Activated CD4-positive, alpha-beta T cell treated with anti-CD3 and anti-CD28 coated beads, Interleukin-2, amount 10 ng/mL, durations not matched to agents 7 days and 5 days (primary cell): ENCODE data around the gene SH3GL1. TPM values are rescaled to one million over a fixed set of nuclear protein-coding genes. Genes with fewer than 3 reads are reported as not detected.

Experiments used
- CTCF ChIA-PET: fragments of 350-600 bp; sonication (Branson Sonifier 250); formaldehyde crosslinking; loops from one replicate; lab custom pipeline; 2021; ENCODE audit warnings: antibody characterized with exemption; lab: Charles Lee
- POLR2A ChIA-PET: fragments of 350-600 bp; sonication (Branson Sonifier 250); formaldehyde crosslinking; loops from one replicate; lab custom pipeline; 2021; ENCODE audit warnings: antibody characterized with exemption; lab: Charles Lee
- DNase-seq: peaks from one replicate; pipeline ENCODE4 v3.0.0-alpha.2; 2020
- H3K27ac Mint-ChIP-seq: one replicate; pipeline ENCODE4 v1.8.0; 2021; ENCODE audit warnings: mild to moderate bottlenecking, moderate library complexity, mixed read lengths
- H3K27me3 Mint-ChIP-seq: one replicate; pipeline ENCODE4 v1.8.0; 2021; ENCODE audit warnings: mixed read lengths
- H3K36me3 Mint-ChIP-seq: one replicate; pipeline ENCODE4 v1.8.0; 2021; ENCODE audit warnings: low read depth, mixed read lengths
- H3K4me1 Mint-ChIP-seq: one replicate; pipeline ENCODE4 v1.8.0; 2021; ENCODE audit warnings: mixed read lengths
- H3K4me3 Mint-ChIP-seq: one replicate; pipeline ENCODE4 v1.8.0; 2021; ENCODE audit warnings: mild to moderate bottlenecking, moderate library complexity, mixed read lengths
- H3K9me3 Mint-ChIP-seq: one replicate; pipeline ENCODE4 v1.8.0; 2021; ENCODE audit warnings: mixed read lengths
- total RNA-seq, 2 experiments: library from RNA; stranded (reverse); gene quantifications; one replicate each; pipeline ENCODE4 v1.2.3, GENCODE V29; 2021

SH3GL1 gene
- total RNA-seq, 2 experiments from 2014 or later: 67.7 to 68.2 TPM

GRCh38 chr19:4428326-4428975, 28.1 kb upstream of the SH3GL1 start:
- Mint-ChIP-seq H3K27me3 (no peaks in the 10 kb centered on the region), H3K27ac (no peak overlapping the region), H3K4me1 (peaks cover 5% of the 10 kb centered on the region), H3K9me3 (no peaks in the 10 kb centered on the region), H3K4me3 (no peak overlapping the region), H3K36me3 (peaks cover 46% of the 10 kb centered on the region)
- CTCF ChIA-PET: interaction anchor here (1.0 to 2.0 kb wide), 2 partner anchors 11 to 15 kb away, joined by 3 to 5 read pairs; no protein-coding TSS in a partner anchor
- POLR2A ChIA-PET: no interaction called here
- DNase-seq: no peak

DNA sequence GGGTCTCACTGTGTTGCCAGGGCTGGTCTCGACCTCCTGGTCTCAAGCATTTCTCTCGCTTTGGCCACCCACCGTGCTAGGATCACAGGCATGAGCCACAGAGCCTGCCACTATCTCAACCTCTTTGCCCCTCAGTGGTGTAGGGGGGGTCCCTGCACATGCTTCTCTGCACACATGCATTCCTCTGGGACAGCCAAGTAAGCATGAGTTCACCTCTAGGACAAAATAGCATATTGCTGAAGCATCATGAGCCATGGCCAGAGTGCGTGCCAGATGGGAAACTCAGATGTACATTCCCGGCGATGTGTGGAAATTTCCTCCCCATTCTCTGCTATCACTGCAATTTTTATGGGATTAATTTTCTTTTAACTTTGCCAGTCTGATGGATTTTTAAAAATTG, 25.2 kb upstream of the SH3GL1 start:
- DNase-seq: no peak
- Mint-ChIP-seq H3K9me3 (no peaks in the 10 kb centered on the region), H3K4me3 (no peak overlapping the region), H3K27ac (peak overlapping the region; percentile 14), H3K4me1 (peaks cover 11% of the 10 kb centered on the region), H3K36me3 (peaks cover 45% of the 10 kb centered on the region), H3K27me3 (no peaks in the 10 kb centered on the region)
- CTCF ChIA-PET: no interaction called here
- POLR2A ChIA-PET: no interaction called here

- DNase-seq: no peak
- CTCF ChIA-PET: no interaction called here
- Mint-ChIP-seq H3K4me1 (peaks cover 11% of the 10 kb centered on the region), H3K36me3 (peaks cover 34% of the 10 kb centered on the region), H3K4me3 (no peak overlapping the region), H3K27ac (peak overlapping the region; percentile 17), H3K27me3 (no peaks in the 10 kb centered on the region), H3K9me3 (no peaks in the 10 kb centered on the region)
- POLR2A ChIA-PET: no interaction called here
These were observed 23.2 kb upstream of the SH3GL1 start for GRCh38 chr19:4423416-4424126.

DNA sequence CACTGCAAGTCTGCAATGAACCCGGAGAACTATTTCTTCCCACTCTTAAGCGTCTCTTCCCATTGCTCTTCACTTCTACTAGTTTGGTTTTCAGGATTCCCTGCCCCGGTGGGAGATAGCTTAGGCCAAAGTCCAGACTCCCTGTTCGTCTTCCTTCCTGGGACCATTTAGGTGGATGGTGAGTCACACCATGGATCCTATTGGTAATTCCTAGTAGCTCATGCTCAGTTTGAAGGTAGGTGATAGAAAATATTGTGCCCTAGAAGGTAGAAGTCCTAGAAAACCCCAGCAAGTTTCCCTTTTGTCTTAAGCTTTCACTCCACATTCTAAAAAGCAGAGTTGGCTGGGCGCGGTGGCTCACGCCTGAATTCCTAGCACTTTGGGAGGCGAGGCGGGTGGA, 15.9 kb upstream of the SH3GL1 start:
- peaks cover 31% of the 10 kb centered on the region for H3K36me3 Mint-ChIP-seq
- ChIA-PET CTCF (interaction anchor here (1.7 to 9.5 kb wide), 2 partner anchors 13 to 15 kb away, joined by 5 to 52 read pairs; partner anchors contain the start of genes CHAF1A and SH3GL1), POLR2A (no interaction called here)
- H3K27me3 Mint-ChIP-seq: no peaks in the 10 kb centered on the region
- H3K4me3 Mint-ChIP-seq: no peak overlapping the region
- H3K4me1 Mint-ChIP-seq: no peaks in the 10 kb centered on the region
- peak overlapping the region; percentile 32 for H3K27ac Mint-ChIP-seq
- no peak for DNase-seq
- H3K9me3 Mint-ChIP-seq: no peaks in the 10 kb centered on the region

GRCh38 chr19:4415352-4415751, 15.0 kb upstream of the SH3GL1 start:
- Mint-ChIP-seq H3K4me3 (no peak overlapping the region), H3K27me3 (no peaks in the 10 kb centered on the region), H3K4me1 (no peaks in the 10 kb centered on the region), H3K27ac (no peak overlapping the region), H3K36me3 (peaks cover 31% of the 10 kb centered on the region), H3K9me3 (no peaks in the 10 kb centered on the region)
- CTCF ChIA-PET: interaction anchor here (1.6 to 9.5 kb wide), 2 partner anchors 14 to 40 kb away, joined by 3 to 52 read pairs; partner anchors contain the start of genes CHAF1A and SH3GL1
- no peak for DNase-seq
- POLR2A ChIA-PET: interaction anchor here (0.9 kb wide), 1 partner anchor 73 kb away, joined by 4 read pairs; no protein-coding TSS in a partner anchor

DNA sequence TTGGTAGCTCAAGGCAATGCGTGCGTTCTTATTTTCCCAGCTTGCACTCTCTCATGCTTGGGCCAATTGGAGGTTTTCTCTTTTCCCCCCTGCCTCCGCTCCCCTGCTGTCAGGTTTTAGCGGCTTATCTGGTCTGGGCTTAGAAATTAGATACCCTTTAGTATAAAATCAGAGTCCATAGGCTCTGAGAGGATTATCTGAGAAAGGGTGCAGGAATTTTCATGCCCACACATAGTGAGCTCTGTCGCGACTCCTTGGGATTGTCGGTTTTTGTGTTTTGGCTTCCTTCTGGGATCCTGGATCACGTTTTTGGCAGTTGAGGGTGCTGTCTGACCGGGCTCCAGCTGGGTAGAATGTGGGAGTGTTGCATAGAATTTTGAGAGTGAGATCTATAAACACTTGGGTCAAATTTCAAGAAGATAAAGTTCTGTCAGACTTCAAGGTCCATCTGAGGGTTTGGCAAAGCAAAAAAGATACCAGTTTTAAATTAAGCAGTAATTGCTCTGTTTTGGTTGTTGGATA, 14.5 kb upstream of the SH3GL1 start:
- Mint-ChIP-seq H3K27ac (no peak overlapping the region), H3K36me3 (peaks cover 29% of the 10 kb centered on the region), H3K27me3 (no peaks in the 10 kb centered on the region), H3K4me3 (no peak overlapping the region), H3K9me3 (no peaks in the 10 kb centered on the region), H3K4me1 (no peaks in the 10 kb centered on the region)
- POLR2A ChIA-PET: interaction anchor here (0.9 kb wide), 1 partner anchor 72 kb away, joined by 4 read pairs; no protein-coding TSS in a partner anchor
- DNase-seq: no peak
- CTCF ChIA-PET: interaction anchor here (1.0 to 9.5 kb wide), 3 partner anchors 13 to 50 kb away, joined by 3 to 52 read pairs (median 4); partner anchors contain the start of genes CHAF1A and SH3GL1

DNA sequence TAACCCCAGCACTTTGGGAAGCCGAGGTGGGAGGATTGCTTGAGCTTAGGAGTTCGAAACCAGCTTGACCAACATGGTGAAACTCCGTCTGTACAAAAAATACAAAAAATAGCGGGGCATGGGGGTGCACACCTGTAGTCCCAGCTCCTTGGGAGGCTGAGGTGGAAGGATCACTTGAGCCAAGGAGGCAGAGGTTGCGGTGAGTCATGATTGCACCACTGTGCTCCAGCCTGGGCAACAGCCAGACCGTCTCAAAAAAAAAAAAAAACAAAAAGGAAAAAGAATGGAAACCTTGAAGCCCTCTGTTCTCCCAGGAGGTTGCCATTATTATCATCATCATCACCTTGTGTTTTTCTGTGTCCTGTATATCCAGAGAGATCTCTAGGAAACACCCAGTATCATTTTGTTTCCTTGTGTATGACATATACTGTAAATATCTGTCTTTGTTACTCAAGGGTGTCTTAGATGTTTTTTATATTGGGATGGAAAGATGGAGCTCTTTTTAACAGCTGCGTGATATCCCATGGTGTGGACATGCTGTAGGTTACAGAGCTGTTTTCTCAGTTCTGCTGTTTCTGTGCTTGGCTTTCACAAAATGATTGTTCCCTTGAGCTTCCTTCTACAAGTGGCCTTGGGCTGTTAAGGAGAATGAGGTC, 13.9 kb upstream of the SH3GL1 start:
- Mint-ChIP-seq H3K4me1 (no peaks in the 10 kb centered on the region), H3K27ac (no peak overlapping the region), H3K36me3 (peaks cover 31% of the 10 kb centered on the region), H3K4me3 (no peak overlapping the region), H3K9me3 (no peaks in the 10 kb centered on the region), H3K27me3 (no peaks in the 10 kb centered on the region)
- CTCF ChIA-PET: interaction anchor here (0.7 to 9.5 kb wide), 5 partner anchors 10 to 50 kb away, joined by 3 to 52 read pairs (median 3); partner anchors contain the start of genes CHAF1A and SH3GL1
- DNase-seq: no peak
- POLR2A ChIA-PET: no interaction called here

- POLR2A ChIA-PET: no interaction called here
- H3K4me3 Mint-ChIP-seq: no peak overlapping the region
- H3K4me1 Mint-ChIP-seq: no peaks in the 10 kb centered on the region
- CTCF ChIA-PET: interaction anchor here (0.7 to 9.5 kb wide), 5 partner anchors 9 to 49 kb away, joined by 3 to 52 read pairs (median 3); partner anchors contain the start of genes CHAF1A and SH3GL1
- peaks cover 38% of the 10 kb centered on the region for H3K36me3 Mint-ChIP-seq
- H3K27me3 Mint-ChIP-seq: no peaks in the 10 kb centered on the region
- no peaks in the 10 kb centered on the region for H3K9me3 Mint-ChIP-seq
- H3K27ac Mint-ChIP-seq: peak overlapping the region; percentile 19
- no peak for DNase-seq
These were observed 13.2 kb upstream of the SH3GL1 start for GRCh38 chr19:4413588-4413987.

GRCh38 chr19:4409123-4409933, 9.0 kb upstream of the SH3GL1 start:
- Mint-ChIP-seq H3K4me3 (no peak overlapping the region), H3K27me3 (no peaks in the 10 kb centered on the region), H3K9me3 (no peaks in the 10 kb centered on the region), H3K27ac (no peak overlapping the region), H3K4me1 (peaks cover 16% of the 10 kb centered on the region), H3K36me3 (peaks cover 41% of the 10 kb centered on the region)
- DNase-seq: no peak
- ChIA-PET CTCF (interaction anchor here (9.5 kb wide), 1 partner anchor 8 kb away, joined by 52 read pairs; the partner anchor contains the start of genes CHAF1A and SH3GL1), POLR2A (no interaction called here)

GRCh38 chr19:4406626-4407025, 6.3 kb upstream of the SH3GL1 start:
- H3K9me3 Mint-ChIP-seq: no peaks in the 10 kb centered on the region
- peak overlapping the region; percentile 46 for H3K27ac Mint-ChIP-seq
- ChIA-PET CTCF (no interaction called here), POLR2A (no interaction called here)
- H3K4me3 Mint-ChIP-seq: no peak overlapping the region
- DNase-seq: no peak
- peaks cover 34% of the 10 kb centered on the region for H3K4me1 Mint-ChIP-seq
- no peaks in the 10 kb centered on the region for H3K27me3 Mint-ChIP-seq
- H3K36me3 Mint-ChIP-seq: peaks cover 33% of the 10 kb centered on the region

- no peaks in the 10 kb centered on the region for H3K27me3 Mint-ChIP-seq
- DNase-seq: no peak
- peaks cover 40% of the 10 kb centered on the region for H3K4me1 Mint-ChIP-seq
- ChIA-PET CTCF (no interaction called here), POLR2A (no interaction called here)
- no peak overlapping the region for H3K4me3 Mint-ChIP-seq
- peaks cover 33% of the 10 kb centered on the region for H3K36me3 Mint-ChIP-seq
- no peak overlapping the region for H3K27ac Mint-ChIP-seq
- no peaks in the 10 kb centered on the region for H3K9me3 Mint-ChIP-seq
These were observed 5.6 kb upstream of the SH3GL1 start for GRCh38 chr19:4405977-4406376.
